Left ventricle myocardium inferior (tissue), 1 donor: ENCODE measurements around the gene DIRAS1. TPM values are rescaled to one million over a fixed set of nuclear protein-coding genes. Genes with fewer than 3 reads are reported as not detected.

Experiments
- DNase-seq: peaks from one replicate; pipeline ENCODE4 v3.0.0-alpha.2; 2020
- H3K27ac ChIP-seq: fragments of 200-600 bp; replicated peaks from 2 replicates; pipeline ENCODE4 v1.8.0; 2021
- H3K27me3 ChIP-seq: fragments of 200-600 bp; 2 replicates; pipeline ENCODE4 v1.8.0; 2021; ENCODE audit warnings: low read depth
- H3K36me3 ChIP-seq: fragments of 200-600 bp; 2 replicates; pipeline ENCODE4 v1.8.0; 2021
- H3K4me1 ChIP-seq: fragments of 200-600 bp; 2 replicates; pipeline ENCODE4 v1.8.0; 2021
- H3K4me3 ChIP-seq: fragments of 200-600 bp; 2 replicates; pipeline ENCODE4 v1.8.0; 2021; ENCODE audit warnings: mild to moderate bottlenecking, moderate library complexity
- H3K9me3 ChIP-seq: fragments of 200-600 bp; replicated peaks from 2 replicates; pipeline ENCODE4 v1.8.0; 2021
- intact Hi-C: fragments of 100-400 bp; cut with micrococcal nuclease; formaldehyde crosslinking; loops from one replicate; pipeline ENCODE4 v1.11.0; 2022
- total RNA-seq: library from RNA; stranded (reverse); fragmentation: NEBNext Ultra II Directional; extraction: Animal tissue kit (Norgen Biotek cat#: 25700); gene quantifications from one replicate; pipeline ENCODE4 v1.2.1, GENCODE V29; 2021
- TF ChIP-seq, protein P1 (sequence below): fragments of 200-600 bp; IDR thresholded peaks from 2 replicates; pipeline ENCODE4 v1.8.0; 2021; ENCODE audit warnings: antibody characterized with exemption, mild to moderate bottlenecking, borderline replicate concordance
- donor health status: DM: no; HTN: yes; CAD: no; lungs with severe emphysema.

DIRAS1 gene
- total RNA-seq, 1 donor from 2014 or later: 195 TPM

DNA sequence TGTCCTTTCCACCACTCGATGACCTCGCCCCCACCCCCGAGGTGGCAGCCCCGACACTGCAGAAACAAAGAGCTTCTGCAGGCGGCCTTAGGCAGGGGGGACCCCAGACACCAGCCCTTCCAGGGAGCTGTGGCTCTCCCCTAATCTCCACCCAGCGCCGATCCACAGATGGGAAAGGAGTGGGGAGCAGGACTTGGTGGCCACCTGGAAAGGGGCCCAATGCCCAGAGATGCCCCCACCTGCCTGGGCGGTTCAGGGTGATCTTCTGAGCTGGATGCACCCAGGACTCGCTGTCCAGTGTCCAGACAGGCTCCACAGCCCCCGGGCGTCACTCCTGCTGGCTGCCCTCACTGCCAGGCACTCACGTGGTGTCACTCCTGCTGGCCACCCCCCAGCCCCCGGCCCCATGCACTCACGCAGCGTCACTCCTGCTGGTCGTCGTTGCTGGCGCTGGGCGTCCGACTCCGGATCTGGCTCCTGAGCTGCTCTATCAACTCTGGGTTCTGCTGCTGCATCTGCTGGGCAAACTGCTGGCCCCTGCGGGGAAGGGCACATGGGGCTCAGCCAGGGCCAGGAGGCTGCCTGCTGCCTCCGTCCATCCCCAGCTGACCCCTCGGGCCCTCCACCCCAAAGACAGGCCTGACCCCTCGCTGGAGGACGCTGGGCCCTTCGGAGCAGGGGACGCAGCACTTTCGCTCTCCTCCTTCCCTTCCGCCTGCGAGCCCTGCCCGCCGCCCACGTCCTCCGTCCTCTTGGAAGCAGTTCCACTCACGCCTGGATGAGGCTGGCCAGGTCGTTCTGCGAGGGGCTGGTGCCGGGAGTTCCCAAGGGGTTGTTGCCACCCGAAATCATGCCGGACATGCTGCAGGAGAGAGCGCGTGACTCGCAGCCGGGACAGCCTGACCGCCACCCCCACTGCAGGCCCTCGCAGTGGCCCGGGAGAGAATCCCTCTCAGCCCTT lies 36.0 kb upstream of the DIRAS1 start:
- Histone ChIP-seq H3K9me3 (no peaks in the 10 kb centered on the region), H3K27me3 (no peaks in the 10 kb centered on the region), H3K36me3 (peaks cover 91% of the 10 kb centered on the region), H3K4me1 (no peaks in the 10 kb centered on the region), H3K27ac (no peak overlapping the region), H3K4me3 (no peak overlapping the region)
- TF ChIP-seq, protein P1, sequence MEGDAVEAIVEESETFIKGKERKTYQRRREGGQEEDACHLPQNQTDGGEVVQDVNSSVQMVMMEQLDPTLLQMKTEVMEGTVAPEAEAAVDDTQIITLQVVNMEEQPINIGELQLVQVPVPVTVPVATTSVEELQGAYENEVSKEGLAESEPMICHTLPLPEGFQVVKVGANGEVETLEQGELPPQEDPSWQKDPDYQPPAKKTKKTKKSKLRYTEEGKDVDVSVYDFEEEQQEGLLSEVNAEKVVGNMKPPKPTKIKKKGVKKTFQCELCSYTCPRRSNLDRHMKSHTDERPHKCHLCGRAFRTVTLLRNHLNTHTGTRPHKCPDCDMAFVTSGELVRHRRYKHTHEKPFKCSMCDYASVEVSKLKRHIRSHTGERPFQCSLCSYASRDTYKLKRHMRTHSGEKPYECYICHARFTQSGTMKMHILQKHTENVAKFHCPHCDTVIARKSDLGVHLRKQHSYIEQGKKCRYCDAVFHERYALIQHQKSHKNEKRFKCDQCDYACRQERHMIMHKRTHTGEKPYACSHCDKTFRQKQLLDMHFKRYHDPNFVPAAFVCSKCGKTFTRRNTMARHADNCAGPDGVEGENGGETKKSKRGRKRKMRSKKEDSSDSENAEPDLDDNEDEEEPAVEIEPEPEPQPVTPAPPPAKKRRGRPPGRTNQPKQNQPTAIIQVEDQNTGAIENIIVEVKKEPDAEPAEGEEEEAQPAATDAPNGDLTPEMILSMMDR: no peak
- DNase-seq: no peak
- intact Hi-C loops: no loop called here

DNA sequence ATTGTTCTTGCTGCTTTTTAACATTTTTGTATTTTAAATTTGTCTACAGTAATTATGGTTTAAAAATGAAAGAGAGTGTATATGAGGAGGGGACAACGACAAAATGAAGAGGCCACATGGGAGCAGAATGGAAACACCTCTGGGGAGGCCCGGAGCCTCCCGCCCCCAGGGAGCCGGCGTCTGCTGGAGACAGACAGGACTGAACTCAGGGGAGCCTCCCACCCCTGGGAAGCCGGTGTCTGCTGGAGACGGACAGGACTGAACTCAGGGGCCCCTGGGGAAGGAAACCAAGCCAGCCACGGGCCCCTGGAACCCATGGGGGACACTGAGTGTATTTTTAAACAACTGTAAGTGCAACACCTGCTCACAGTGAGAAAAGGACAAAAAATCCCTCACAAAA lies 35.3 kb upstream of the DIRAS1 start:
- no peak for DNase-seq
- TF ChIP-seq, protein P1: no peak
- H3K27ac ChIP-seq: no peak overlapping the region
- no peaks in the 10 kb centered on the region for H3K4me1 ChIP-seq
- H3K9me3 ChIP-seq: no peaks in the 10 kb centered on the region
- H3K27me3 ChIP-seq: no peaks in the 10 kb centered on the region
- no peak overlapping the region for H3K4me3 ChIP-seq
- peaks cover 85% of the 10 kb centered on the region for H3K36me3 ChIP-seq
- intact Hi-C loops: no loop called here

DNA sequence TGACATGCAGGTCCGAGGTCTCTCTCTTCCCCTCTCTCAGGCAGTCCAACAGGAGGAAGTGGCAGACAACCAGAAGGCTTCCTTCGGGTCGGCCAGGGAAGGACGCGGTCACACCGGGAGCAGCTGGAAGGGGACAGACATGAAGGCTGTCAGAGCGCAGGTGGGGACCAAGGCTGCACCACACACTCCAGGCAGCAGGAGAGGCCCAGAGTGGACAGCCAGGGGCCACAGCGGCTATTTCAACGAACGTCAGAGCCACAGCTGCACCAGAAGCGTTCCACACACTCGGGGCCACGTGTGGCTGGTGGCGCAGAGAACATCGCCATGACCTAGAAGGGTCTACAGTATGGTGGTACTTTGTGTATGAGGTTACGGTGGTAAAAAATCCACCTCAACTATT lies 34.6 kb upstream of the DIRAS1 start:
- Histone ChIP-seq H3K27me3 (no peaks in the 10 kb centered on the region), H3K27ac (no peak overlapping the region), H3K9me3 (no peaks in the 10 kb centered on the region), H3K4me1 (no peaks in the 10 kb centered on the region), H3K4me3 (no peak overlapping the region), H3K36me3 (peaks cover 78% of the 10 kb centered on the region)
- intact Hi-C loops: no loop called here
- DNase-seq: no peak
- TF ChIP-seq, protein P1: no peak

DNA sequence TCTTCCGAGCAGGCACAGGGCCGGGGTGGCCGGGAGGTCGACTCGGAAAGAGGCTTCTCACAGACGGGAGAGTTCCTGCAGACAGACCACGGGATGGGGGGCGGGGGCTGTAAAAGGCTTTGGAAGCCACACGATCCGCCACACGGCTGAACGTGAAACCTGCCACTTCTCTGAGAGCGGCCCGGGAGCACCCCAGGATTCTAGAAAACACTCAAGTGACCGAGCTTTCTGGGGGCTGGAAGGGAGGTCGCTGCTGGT lies 34.2 kb upstream of the DIRAS1 start:
- DNase-seq: no peak
- Histone ChIP-seq H3K9me3 (no peaks in the 10 kb centered on the region), H3K36me3 (peaks cover 74% of the 10 kb centered on the region), H3K4me3 (no peak overlapping the region), H3K4me1 (no peaks in the 10 kb centered on the region), H3K27me3 (no peaks in the 10 kb centered on the region), H3K27ac (no peak overlapping the region)
- intact Hi-C loops: no loop called here
- TF ChIP-seq, protein P1: no peak

DNA sequence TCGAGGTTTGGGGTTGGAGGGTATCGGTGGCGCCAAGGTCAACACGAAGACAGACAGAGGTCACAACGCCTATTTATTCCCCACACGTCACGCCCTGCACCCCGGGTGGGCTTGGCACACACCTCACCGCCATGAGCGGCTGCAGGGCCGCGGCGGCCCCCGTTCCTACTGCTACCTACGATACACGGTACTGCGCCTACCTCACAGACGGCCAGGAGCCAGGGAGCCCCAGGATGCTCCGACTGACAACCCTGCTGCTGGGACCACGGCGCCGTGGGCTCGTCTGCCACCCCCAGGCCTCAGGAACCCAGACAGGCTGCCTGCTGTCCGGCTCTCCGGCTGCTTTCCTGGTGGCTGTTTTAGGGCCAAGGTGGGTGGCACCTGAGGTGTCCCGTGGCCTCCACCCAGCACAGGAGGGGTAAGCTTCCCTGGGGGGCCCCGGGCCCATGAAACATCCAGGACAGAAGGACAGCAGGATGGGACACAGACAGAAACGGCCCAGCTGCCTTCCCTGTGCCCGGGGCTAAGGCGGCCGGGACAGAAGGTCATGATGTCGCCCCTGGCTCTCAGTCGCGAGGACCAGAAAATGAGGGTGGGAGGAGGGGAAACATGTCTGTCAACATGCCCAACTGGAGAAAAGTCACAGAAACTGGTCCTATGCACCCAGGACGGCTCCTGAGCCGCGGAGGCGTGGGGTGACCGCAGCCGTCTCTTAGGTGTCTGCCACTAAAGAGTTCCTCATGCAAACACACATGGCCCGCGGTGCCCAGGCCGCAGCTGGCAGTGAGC lies 33.7 kb upstream of the DIRAS1 start:
- H3K36me3 ChIP-seq: peaks cover 68% of the 10 kb centered on the region
- intact Hi-C loops: no loop called here
- H3K4me1 ChIP-seq: no peaks in the 10 kb centered on the region
- no peak overlapping the region for H3K4me3 ChIP-seq
- H3K9me3 ChIP-seq: no peaks in the 10 kb centered on the region
- TF ChIP-seq, protein P1: no peak
- H3K27ac ChIP-seq: no peak overlapping the region
- DNase-seq: no peak
- H3K27me3 ChIP-seq: no peaks in the 10 kb centered on the region
